ES-I3 (cell line): ENCODE measurements around the gene OR2L2.

Source experiments
- H3K36me3 ChIP-seq: 2 replicates; pipeline ENCODE4 v1.6.1; 2013; ENCODE audit warnings: mild to moderate bottlenecking, low read length, control low read depth, moderate library complexity; ENCODE audit not compliant: insufficient read depth
- H3K4me1 ChIP-seq: 2 replicates; pipeline ENCODE4 v1.6.1; 2013; ENCODE audit warnings: mild to moderate bottlenecking, control low read depth, low read length; ENCODE audit not compliant: insufficient read depth
- H3K9ac ChIP-seq: 2 replicates; pipeline ENCODE4 v1.6.1; 2013; ENCODE audit warnings: low read depth, mild to moderate bottlenecking, low read length, moderate library complexity
- H3K9me3 ChIP-seq: 2 replicates; pipeline ENCODE4 v1.6.1; 2013; ENCODE audit warnings: mild to moderate bottlenecking, low read length, moderate library complexity; ENCODE audit not compliant: control insufficient read depth, insufficient read depth

The OR2L2 gene, protein sequence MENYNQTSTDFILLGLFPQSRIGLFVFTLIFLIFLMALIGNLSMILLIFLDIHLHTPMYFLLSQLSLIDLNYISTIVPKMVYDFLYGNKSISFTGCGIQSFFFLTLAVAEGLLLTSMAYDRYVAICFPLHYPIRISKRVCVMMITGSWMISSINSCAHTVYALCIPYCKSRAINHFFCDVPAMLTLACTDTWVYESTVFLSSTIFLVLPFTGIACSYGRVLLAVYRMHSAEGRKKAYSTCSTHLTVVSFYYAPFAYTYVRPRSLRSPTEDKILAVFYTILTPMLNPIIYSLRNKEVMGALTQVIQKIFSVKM

DNA sequence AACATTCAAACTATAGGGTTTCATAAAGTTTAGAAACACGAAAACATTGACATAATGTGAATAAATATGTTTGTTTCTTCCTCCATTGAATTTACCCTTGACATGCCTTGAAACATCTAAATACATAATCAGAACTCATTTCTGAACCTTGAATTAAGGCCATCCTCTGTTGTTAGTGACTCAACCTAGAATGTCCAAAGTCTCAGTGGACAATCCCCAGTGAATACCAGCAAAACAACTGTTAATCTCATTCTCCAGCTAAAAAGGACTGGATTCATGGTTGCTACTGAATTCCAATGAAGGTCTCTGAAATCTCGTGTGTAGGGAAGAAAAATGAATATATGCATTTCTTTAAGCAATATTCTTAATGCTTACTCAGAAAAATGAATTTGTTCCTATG lies at the start of gene OR2L2:
TSS of gene OR2L2 (plus strand) at position 301 of the 400 bp plus-strand sequence. CDS start 8,198 bp downstream, outside the sequence.
- Histone ChIP-seq H3K4me1 (no peaks in the 10 kb centered on the region), H3K9me3 (no peaks in the 10 kb centered on the region), H3K9ac (no peak within 1 kb of the TSS), H3K36me3 (no peaks in the 10 kb centered on the region)

DNA sequence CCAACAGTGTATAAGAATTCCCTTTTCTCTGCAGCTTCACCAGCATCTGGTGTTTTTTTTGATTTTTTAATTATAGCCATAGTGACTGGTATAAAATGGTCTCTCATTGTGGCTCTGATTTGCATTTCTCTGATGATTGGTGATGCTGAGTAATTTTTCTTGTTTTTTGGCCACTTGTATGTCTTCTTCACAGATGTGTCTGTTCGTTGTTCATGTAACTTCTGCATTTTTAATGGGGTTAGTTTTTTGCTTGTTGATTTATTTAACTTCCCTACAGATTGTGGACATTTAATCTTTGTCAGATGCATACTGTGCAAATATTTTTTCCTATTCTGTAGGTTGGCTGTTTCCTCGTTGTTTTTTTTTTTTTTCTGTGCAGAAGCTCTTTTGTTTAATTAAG lies 36.9 kb upstream of the OR2L2 start:
- H3K9ac ChIP-seq = no peak overlapping the region
- H3K9me3 ChIP-seq = no peaks in the 10 kb centered on the region
- no peaks in the 10 kb centered on the region for H3K36me3 ChIP-seq
- no peaks in the 10 kb centered on the region for H3K4me1 ChIP-seq

DNA sequence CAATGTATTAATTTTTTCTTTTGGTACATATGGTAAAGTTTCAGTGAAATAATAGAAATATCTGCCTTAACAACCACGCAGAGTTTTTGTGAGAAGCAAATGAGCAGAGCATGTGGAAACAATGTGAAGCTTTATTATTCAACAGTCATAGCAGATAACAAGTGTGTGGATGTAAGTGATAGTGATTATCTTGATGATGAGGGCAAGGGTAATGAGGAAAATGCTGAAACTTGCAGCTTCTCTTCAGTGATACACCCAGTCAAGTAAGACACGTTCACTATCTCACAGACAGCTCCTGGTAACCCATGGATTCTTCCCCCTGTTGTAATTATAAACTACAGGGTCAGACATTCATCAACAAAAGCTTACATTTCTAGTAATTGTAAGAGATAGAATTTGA lies 31.1 kb upstream of the OR2L2 start:
- H3K36me3 ChIP-seq = no peaks in the 10 kb centered on the region
- no peaks in the 10 kb centered on the region for H3K9me3 ChIP-seq
- H3K4me1 ChIP-seq = no peaks in the 10 kb centered on the region
- H3K9ac ChIP-seq = no peak overlapping the region

DNA sequence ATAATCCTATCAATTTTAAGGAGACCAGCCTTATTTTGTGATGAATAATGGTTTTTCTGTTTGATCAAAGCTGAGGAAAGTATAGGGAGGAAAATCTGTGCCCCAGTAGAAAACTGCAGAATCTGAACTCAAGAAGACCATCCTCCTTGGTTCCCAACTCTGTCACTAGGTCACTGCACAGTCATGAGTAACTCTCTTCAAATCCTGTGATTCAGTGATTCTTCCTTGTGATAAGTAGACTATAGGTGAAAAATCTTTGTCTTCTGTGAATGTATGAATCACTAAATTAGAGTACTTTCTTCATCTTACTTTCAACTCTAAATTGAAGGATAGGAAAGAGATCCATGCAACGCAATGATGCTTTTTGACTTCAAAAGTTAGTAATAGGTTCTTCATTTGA lies 29.7 kb upstream of the OR2L2 start:
- Histone ChIP-seq H3K4me1 (no peaks in the 10 kb centered on the region), H3K36me3 (no peaks in the 10 kb centered on the region), H3K9ac (no peak overlapping the region), H3K9me3 (no peaks in the 10 kb centered on the region)

DNA sequence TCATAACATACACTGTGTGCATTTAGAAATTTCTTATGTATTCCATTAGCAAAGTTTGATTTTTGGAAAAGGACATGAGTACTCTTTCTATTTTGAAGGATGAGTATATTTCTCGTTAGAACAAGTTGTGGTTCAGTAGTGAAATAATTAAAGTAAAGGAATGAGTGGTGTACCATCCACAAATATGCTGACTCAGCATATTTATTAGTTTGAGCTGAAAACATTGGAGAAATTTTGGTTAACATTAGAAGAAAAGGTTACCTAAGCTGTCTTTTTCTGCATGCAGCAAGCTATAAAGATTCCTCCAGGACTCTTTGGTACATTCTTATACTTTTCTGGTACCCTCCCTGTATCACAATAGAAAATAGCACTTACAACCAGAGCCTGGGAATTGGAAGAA lies 22.1 kb upstream of the OR2L2 start:
- H3K9me3 ChIP-seq = peaks cover 3% of the 10 kb centered on the region; the same call in 1 of the 2 replicates

DNA sequence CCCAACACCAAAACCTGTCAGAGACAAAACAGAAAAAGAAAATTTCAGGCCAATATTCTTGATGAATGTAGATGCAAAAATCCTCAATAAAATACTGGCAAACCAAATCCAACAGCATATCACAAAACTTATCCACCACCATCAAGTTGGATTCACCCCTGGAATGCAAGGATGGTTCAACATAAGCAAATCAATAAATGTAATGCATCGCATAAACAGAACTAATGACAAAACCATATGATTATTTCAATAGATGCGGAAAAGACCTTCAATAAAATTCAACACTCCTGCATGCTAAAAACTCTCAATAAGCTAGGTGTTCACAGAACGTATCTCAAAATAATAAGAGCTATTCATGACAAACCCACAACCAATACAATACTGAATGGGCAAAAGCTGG lies 20.2 kb upstream of the OR2L2 start:
- Histone ChIP-seq H3K9ac (no peak overlapping the region), H3K4me1 (no peaks in the 10 kb centered on the region), H3K9me3 (peaks cover 3% of the 10 kb centered on the region; the same call in 1 of the 2 replicates), H3K36me3 (no peaks in the 10 kb centered on the region)

More for the DNA sequence above, 22.1 kb upstream of the OR2L2 start:
- H3K4me1 ChIP-seq = no peaks in the 10 kb centered on the region
- H3K9ac ChIP-seq = no peak overlapping the region
- no peaks in the 10 kb centered on the region for H3K36me3 ChIP-seq

DNA sequence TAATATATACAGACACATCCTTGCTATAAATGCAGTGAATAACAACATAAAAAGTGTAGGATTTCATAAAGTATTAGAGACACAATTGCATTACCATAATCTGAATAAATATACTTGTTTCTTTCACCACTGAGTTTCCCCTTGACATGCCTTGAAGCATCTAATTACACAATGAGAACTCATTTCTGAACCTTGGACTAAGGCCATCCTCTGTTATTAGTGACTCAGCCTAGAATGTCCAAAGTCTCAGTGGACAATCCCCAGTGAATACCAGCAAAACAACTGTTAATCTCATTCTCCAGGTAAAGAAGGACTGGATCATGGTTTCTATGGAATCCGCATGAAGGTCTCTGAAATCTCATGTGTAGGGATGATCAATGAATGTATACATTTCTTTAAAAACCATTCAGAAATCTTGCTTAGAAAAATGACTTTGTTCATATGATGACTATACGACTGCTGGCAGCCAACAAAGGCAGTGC lies 16.6 kb upstream of the OR2L2 start, which contains the start of gene OR2L5:
TSS of gene OR2L5 (plus strand) at position 432 of the 482 bp plus-strand sequence. CDS start 8,288 bp downstream, outside the sequence.
- Histone ChIP-seq H3K36me3 (no peaks in the 10 kb centered on the region), H3K9me3 (peaks cover 3% of the 10 kb centered on the region; the same call in 1 of the 2 replicates), H3K9ac (no peak within 1 kb of the TSS), H3K4me1 (no peaks in the 10 kb centered on the region)

DNA sequence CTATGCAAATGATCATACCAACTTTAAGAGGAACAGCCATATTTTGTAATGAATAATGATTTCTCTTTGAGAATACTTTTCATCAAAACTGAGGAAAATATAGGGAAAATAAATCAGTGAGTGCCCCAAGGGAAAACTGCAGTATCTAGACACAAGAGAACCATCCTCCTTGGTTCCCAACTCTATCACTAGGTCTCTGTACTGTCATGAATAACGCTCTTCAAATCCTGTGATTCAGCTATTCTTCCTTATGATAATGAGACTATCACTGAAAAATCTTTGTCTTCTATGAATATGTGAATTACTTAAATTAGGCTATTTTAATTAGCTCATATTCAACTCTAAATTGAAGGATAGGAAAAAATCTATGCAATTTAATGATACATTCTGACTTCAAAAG lies 14.1 kb upstream of the OR2L2 start:
- no peak overlapping the region for H3K9ac ChIP-seq
- H3K36me3 ChIP-seq = no peaks in the 10 kb centered on the region
- H3K9me3 ChIP-seq = no peaks in the 10 kb centered on the region
- H3K4me1 ChIP-seq = no peaks in the 10 kb centered on the region

DNA sequence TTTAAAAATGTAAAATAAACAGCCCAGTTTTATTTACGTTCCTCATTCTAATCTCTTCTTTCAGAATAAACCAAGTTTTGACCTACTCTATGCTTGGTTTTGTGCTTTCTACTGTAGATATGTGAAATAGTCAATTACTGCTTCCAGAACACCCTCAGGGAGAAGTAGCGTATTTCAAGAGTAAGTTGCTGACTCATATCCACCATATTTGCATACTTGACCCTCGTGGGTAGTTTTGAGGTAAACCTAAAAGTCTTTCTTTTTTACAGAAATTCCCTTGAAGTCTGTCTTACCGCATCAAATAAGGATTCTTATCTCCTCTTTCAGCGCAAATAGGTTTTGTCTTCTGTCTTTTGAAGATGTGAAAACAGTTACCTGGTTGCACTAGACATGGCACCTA lies 15.3 kb downstream of the OR2L2 start:
- Histone ChIP-seq H3K36me3 (no peaks in the 10 kb centered on the region), H3K4me1 (no peaks in the 10 kb centered on the region), H3K9me3 (no peaks in the 10 kb centered on the region), H3K9ac (no peak overlapping the region)

DNA sequence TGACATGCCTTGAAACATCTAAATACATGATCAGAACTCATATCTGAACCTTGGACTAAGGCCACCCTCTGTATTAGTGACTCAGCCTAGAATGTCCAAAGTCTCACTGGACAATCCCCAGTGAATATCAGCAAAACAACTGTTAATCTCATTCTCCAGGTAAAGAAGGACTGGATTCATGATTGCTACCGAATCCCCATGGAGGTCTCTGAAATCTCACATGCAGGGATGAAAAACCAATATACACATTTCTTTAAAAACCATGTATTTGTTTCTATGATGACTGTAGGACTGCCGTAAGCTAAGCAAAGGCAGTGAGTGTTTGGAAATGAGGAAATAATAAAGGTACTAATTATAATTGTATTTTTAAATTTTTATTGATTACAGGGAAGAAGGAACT lies 16.7 kb downstream of the OR2L2 start, which contains the start of gene OR2L3:
TSS of gene OR2L3 (plus strand) at position 301 of the 400 bp plus-strand sequence. CDS start 13,846 bp downstream, outside the sequence.
- Histone ChIP-seq H3K4me1 (no peaks in the 10 kb centered on the region), H3K9me3 (no peaks in the 10 kb centered on the region), H3K9ac (no peak within 1 kb of the TSS), H3K36me3 (no peaks in the 10 kb centered on the region)

DNA sequence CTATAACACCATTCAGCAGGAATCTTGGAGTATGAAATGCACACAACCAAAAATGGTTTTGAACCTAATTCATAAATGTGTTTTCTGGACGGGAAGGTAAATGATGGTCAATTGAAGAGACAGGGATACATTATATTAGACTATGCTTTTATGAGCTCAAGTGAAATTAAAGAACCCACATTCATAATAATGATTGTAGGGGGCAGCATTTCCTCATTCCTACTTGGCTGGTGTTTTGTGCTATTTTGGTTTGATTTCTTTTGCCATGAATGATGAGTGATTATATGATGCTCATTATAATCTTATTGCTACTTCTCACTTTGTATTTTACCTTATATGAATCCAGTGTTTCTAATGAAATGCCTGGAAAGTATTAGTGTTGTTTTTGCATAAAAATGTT lies 17.1 kb downstream of the OR2L2 start:
- Histone ChIP-seq H3K9ac (no peak overlapping the region), H3K36me3 (no peaks in the 10 kb centered on the region), H3K4me1 (no peaks in the 10 kb centered on the region), H3K9me3 (no peaks in the 10 kb centered on the region)

DNA sequence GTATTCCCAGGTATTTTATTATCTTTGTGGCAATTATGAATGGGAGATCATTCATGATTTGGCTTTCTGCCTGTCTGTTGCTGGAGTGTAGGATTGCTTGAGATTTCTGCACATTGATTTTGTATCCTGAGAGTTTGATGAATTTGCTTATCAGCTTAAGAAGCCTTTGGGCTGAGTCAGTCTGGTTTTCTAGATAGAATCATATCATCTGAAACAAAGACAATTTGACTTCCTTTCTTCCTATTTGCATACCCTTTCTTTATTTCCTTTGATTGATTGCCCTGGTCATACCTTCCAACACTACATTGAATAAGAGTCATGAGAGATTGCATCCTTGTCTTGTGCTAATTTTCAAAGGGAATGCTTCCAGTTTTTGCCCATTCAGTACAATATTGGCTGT lies 24.8 kb downstream of the OR2L2 start:
- H3K9me3 ChIP-seq = no peaks in the 10 kb centered on the region
- no peaks in the 10 kb centered on the region for H3K36me3 ChIP-seq
- no peak overlapping the region for H3K9ac ChIP-seq
- no peaks in the 10 kb centered on the region for H3K4me1 ChIP-seq

DNA sequence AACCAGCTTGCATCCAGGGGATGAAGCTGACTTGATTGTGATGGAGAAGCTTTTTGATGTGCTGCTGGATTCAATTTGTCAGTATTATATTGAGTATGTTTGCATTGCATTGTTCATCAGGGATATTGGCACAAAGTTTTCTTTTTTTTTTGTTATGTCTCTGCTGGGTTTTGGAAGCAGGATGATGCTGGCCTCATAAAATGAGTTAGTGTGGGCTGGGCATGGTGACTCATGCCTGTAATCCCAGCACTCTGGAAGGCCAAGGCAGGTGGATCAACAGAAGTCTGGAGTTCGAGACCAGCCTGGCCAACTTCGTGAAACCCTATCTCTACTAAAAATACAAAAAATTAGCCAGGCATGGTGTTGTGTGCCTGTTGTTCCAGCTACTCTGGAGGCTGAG lies 25.4 kb downstream of the OR2L2 start:
- no peaks in the 10 kb centered on the region for H3K36me3 ChIP-seq
- H3K9me3 ChIP-seq = no peaks in the 10 kb centered on the region
- H3K9ac ChIP-seq = no peak overlapping the region
- no peaks in the 10 kb centered on the region for H3K4me1 ChIP-seq

DNA sequence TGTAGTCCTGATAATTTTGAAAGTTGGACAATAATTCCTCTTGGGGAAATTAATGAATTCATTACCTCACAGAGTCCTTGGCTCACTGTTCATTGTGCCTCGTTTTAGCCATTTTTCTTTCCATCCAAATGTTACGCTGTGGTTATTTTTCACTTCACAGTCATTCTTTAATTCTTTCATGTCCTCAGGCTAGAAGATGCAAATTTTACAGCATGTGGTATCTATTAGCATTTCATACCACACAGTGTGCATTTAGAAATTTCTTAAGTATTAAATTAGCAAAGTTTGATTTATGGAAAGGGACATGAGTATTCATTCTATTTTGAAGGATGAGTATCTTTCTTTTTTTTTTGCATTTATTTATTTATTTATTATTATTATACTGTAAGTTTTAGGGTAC lies 35.2 kb downstream of the OR2L2 start:
- Histone ChIP-seq H3K9me3 (no peaks in the 10 kb centered on the region), H3K4me1 (no peaks in the 10 kb centered on the region), H3K9ac (no peak overlapping the region), H3K36me3 (no peaks in the 10 kb centered on the region)

DNA sequence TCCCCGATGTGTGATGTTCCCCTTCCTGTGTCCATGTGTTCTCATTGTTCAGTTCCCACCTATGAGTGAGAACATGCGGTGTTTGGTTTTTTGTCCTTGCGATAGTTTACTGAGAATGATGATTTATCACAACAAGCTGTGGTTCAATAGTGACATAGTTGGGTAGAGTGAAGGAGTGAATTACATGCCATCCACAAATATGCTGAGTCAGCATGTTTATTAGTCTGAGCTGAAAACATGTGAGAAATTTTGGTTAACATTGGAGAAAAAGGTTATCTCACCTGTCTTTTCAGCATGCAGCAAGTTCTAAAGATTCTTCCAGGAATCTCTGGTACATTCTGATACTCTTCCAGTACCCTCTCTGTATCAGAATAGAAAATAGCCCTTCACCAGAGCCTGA lies 35.7 kb downstream of the OR2L2 start:
- no peaks in the 10 kb centered on the region for H3K9me3 ChIP-seq
- H3K36me3 ChIP-seq = no peaks in the 10 kb centered on the region
- H3K9ac ChIP-seq = no peak overlapping the region
- no peaks in the 10 kb centered on the region for H3K4me1 ChIP-seq
